Measurements from ENCODE around the gene NEIL1. TPM values are rescaled to one million over a fixed set of nuclear protein-coding genes. Genes with fewer than 3 reads are reported as not detected.

The NEIL1 gene
- total RNA-seq, 1 donor, result 4.3 TPM

GRCh38 chr15:75389791-75390382, 43.0 kb downstream of the NEIL1 start:
- TF ChIP-seq CTCF (IDR thresholded peaks at IDR 0.05; ENCODE audit: insufficient read depth, low read depth, low read length), result no peak
- H3K4me3 ChIP-seq (ENCODE audit: low read depth, low read length), result no peak overlapping the region
- DNase-seq (ENCODE audit: low read depth), result no peak

GRCh38 chr15:75397494-75397893, 50.7 kb downstream of the NEIL1 start:
- TF ChIP-seq CTCF (IDR thresholded peaks at IDR 0.05; ENCODE audit: insufficient read depth, low read depth, low read length), result no peak
- H3K4me3 ChIP-seq (ENCODE audit: low read depth, low read length), result no peak overlapping the region
- DNase-seq (ENCODE audit: low read depth), result no peak

DNA sequence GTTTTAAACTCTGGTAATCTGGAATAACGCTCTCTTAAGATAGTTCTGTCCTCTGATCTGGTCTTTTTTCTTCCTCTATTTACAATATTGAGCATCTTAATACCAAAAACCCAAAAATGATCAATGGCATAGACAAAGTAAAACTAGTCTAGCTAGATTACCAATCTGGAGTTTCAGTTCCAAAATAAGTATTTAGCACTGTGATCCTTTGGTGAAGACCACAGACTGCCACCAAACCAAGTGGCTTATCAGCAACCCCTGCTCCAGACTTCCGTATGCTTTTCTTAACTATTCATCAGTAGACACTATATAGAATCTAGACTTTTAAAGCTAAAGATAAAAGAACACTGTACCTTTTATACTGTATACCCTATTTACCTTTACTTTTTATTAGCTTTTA, 57.1 kb downstream of the NEIL1 start:
- no peak for DNase-seq (ENCODE audit: low read depth)
- no peak overlapping the region for H3K4me3 ChIP-seq (ENCODE audit: low read depth, low read length)
- no peak for TF ChIP-seq CTCF (IDR thresholded peaks at IDR 0.05; ENCODE audit: insufficient read depth, low read depth, low read length)

Other genes with a start within 250 kb of the NEIL1 start
- 8.1 and 9.1 TPM in 2 replicates for gene C15orf39, start 145.2 kb upstream of the NEIL1 start, total RNA-seq
- not detected in 2 replicates for gene GOLGA6C, start 88.7 kb upstream of the NEIL1 start, total RNA-seq
- not detected in 2 replicates for gene GOLGA6D, start 64.2 kb upstream of the NEIL1 start, total RNA-seq
- 61.7 and 74.7 TPM in 2 replicates for gene COMMD4, start 11.0 kb upstream of the NEIL1 start, total RNA-seq
- 123 and 162 TPM in 2 replicates for gene MAN2C1, start 21.6 kb downstream of the NEIL1 start, total RNA-seq
- gene SIN3A, start 104.7 kb downstream of the NEIL1 start, total RNA-seq, result 29.0 and 35.0 TPM in 2 replicates
- gene PTPN9, start 232.3 kb downstream of the NEIL1 start, total RNA-seq, result 23.5 and 32.4 TPM in 2 replicates